HL-60 (cell line): ENCODE measurements around the gene PRM1.

Experiments used
- CTCF ChIP-seq: IDR thresholded peaks from one replicate; pipeline ENCODE4 v1.5.1; 2011; ENCODE audit warnings: low read length, control low read depth, inconsistent platforms; ENCODE audit not compliant: insufficient read depth
- GABPA ChIP-seq: IDR thresholded peaks from 2 replicates; pipeline ENCODE4 v1.6.1; 2012; ENCODE audit warnings: low read depth
- REST ChIP-seq: IDR thresholded peaks from 2 replicates; pipeline ENCODE4 v1.6.1; 2012; ENCODE audit warnings: low read depth; ENCODE audit not compliant: insufficient replicate concordance

GRCh38 chr16:11263737-11264136, 17.4 kb downstream of the PRM1 start:
- no peak for TF ChIP-seq REST
- TF ChIP-seq CTCF = no peak
- TF ChIP-seq GABPA = no peak
